GM23248 (cell line): ENCODE results near the gene ELSPBP1.

Experiments used
- EZH2 ChIP-seq: fragments of 200-600 bp; sonication (generic); IDR thresholded peaks from 2 replicates; pipeline ENCODE4 v1.6.1; 2018; ENCODE audit warnings: antibody characterized with exemption, mild to moderate bottlenecking; ENCODE audit not compliant: insufficient read depth, poor library complexity, severe bottlenecking
- EZH2phosphoT487 ChIP-seq: fragments of 200-600 bp; sonication (generic); IDR thresholded peaks from 2 replicates; pipeline ENCODE4 v1.6.1; 2018; ENCODE audit warnings: antibody characterized with exemption, moderate library complexity, mild to moderate bottlenecking, low read depth; ENCODE audit not compliant: insufficient read depth

GRCh38 chr19:47991191-47991808 is 3.1 kb upstream of the ELSPBP1 start:
- TF ChIP-seq EZH2 (no peak), EZH2phosphoT487 (no peak)
